HG02759 (cell line): Measurements from ENCODE around the gene CREBBP.

Experiments used
- ATAC-seq: cut with Tn5 transposase; IDR thresholded peaks from one replicate; pipeline ENCODE4 v1.9.1; 2021; ENCODE audit warnings: mild to moderate bottlenecking, moderate library complexity; ENCODE audit not compliant: unreplicated experiment

The CREBBP gene

DNA sequence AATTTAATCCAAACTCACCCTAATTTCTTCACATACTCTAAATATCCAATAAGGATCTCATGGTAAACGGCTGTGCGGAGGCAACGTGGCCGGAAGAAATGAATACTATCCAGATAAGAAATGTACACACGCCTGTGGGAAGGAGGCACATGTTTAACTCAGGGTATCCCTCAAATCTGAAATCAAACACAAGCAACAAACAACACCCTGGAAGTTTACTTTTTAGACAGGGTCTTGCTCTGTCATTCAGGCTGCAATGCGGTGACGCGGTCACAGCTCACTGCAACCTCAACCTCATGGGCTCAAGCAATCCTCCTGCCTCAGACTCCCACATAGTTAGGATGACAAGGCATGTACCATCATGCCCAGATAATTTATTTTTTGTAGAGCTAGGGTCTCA, 142.0 kb downstream of the CREBBP start:
- ATAC-seq: no peak

DNA sequence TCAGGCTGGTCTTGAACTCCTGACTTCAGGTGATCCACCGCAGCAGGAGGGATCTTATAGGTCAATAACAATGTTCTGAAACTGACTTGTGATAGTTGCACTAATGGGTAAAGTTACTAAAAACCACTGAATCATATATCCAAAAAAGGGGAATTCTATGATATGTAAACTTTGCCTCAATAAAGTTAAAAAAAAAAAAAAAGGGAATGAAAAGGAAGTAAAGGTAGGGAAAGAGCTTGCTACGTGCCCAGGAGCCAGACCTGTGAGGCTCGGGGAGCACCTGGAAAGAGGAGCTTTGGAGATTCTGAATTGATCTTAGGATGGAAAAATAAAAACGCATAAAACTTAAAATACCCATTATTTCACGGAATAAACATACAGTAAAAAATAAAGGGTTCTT, 142.4 kb downstream of the CREBBP start:
- ATAC-seq: no peak

DNA sequence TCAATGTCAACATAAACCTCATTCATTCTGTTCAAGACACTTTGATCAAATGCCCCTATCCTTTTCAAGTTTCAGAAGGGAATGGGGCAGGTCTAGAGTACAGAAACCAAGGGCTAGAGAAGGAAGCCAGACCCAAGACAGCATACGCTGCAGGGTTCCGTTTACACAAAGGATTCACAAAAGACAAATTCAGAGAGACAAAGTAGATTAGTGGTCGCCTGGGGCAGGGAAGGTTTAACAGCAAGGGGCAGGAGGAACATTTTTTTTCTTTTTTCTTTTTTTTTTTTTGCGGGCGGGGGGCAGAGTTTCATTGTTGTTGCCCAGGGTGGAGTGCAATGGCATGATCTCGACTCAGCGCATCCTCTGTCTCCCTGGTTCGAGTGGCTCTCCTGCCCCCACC, 143.3 kb downstream of the CREBBP start:
- ATAC-seq: no peak

DNA sequence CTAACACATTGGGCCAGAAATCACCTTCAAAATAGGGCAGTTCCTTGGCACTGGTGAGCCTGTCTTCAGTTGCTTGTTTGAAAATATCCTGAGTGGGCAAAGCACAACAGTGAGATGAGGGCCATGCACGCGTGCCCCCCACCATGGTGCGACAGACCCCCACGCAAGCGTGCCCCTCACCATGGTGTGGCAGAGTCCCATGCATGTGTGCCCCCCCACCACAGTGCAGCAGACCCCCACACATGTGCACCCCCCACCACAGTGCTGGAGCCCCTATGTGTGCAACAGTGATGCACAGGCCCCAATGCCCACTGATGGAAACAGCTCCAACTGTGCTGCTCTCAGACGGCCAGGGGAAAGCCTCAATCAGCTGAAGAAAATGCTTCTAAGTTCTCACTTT, 144.4 kb downstream of the CREBBP start:
- ATAC-seq: no peak

DNA sequence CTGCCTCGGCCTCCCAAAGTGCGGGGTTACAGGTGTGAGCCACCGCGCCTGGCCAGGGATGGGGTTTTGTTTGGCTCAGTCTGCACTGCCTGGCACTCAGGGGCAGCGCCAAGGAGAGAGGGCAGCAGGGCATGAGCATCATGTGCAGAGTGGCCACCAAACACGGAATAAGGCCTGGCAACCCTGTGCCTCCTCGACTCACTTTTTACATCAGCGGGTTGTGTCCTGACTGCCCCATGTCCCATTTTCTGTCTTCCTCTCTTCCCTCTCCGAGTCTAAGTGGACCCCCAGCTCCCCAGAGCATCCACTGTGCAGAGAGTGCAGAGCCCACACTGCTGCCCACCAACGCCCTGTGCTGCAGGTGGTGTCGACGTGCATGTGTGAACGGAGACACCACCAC, 145.0 kb downstream of the CREBBP start:
- no peak for ATAC-seq

DNA sequence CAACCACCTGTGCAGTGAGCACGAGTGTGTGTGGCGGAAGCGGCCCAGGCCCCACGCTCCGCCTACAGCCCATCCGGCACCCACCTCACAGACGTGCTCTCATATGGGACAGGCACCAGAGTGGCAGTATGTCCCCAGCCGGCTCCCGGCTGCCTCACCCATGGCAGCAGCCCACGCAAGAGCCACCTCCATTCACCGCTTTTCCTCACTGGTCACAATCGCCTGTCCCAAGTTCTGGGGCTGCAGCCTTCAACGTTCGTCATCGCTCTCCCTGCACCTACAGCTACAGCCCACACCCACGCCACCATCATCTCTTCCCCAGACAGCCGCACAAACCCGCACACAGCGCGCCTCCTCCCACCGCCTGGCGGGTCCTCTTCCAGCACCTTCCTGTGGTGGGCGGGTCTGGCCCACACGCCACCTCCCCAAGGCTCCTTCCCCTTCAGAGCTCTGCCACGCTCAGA, 145.7 kb downstream of the CREBBP start:
- ATAC-seq: no peak

DNA sequence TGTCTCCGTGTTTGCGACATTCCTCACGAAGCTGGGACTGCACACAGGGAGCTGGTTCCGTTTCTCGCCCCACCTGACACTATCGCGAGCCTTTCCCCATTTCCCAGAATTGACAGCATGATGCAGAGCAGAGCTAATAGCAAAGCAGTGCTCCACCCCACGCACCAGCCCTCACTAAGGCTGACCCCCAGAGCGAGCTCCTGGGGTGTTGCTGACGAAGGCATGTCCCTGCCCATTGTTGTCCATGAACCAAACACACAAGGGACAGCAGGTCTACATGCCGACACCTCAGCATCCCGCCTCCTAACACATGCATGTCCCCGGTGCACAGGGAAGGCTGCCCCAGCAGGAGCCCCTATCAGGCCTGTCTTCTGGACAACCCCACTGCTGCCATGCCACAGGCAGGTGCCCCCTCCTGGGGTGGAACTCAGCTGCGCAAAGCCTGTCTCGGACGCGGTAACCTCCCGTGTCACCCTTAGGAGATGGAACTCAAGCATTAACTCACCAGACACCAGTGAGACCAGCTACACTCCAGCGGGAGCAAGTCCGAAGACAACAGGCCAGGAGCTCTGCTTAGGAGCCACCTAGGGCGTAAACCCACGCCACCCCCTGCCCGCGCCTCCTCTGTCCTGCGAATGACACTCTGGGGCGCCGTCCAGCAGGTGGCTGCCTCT, 146.3 kb downstream of the CREBBP start:
- no peak for ATAC-seq

DNA sequence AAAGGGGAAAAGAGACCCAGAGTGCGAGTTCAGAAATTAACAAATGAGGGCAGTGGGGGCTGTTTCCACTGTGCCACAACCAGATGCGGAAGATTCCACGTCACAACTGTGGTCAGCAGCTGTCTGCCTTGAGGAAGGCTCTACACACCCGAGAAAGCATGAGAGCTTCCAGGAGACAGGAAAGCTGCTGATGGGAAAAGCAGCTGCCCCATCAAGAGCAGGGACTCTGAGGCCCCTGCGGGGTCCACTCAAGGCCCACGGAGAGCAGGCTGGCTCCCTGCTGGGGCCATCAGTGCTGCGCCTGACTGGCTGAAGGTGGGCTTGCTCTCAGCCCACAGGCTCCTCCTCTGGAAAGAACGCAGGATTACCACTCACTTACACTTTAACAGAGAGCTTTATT, 148.3 kb downstream of the CREBBP start:
- ATAC-seq: no peak

DNA sequence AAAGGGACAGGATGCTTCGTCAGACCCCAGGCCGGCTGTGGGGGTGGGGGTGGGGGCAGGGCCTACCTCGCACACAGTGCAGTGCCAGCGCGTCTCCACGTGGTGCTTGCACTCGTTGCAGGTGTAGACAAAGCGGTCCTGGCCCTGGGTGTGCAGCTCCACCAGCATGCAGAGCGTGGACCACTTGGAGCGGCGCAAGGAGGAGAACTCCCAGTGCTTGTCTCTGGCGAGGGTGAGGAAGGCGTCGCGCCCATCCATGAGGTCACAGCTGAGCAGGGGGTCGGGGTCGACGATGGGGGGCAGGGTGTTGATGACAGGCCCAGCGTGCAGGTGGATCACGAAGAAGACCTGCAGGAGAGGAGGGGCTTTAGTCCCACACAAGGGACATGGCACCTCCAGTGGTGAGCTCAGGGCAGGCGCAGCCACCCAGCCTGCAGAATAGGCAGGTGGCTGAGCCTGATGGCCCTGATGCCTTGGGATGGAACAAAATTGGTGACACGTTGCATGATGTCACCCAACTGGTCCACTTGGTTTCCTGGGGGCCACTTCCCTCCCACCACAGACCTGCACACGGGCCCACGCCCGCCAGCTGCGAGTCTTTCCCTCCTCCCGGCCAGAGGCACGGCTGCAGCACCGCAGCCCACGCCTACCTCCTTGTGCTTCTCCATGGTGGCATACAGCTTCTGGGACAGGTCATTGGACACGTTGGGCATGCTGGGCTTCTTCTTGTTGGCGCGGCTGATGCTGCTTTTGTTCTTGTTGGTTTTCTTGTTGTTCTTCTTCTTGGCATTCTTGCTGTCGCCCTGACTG, 149.2 kb downstream of the CREBBP start:
- ATAC-seq: no peak

DNA sequence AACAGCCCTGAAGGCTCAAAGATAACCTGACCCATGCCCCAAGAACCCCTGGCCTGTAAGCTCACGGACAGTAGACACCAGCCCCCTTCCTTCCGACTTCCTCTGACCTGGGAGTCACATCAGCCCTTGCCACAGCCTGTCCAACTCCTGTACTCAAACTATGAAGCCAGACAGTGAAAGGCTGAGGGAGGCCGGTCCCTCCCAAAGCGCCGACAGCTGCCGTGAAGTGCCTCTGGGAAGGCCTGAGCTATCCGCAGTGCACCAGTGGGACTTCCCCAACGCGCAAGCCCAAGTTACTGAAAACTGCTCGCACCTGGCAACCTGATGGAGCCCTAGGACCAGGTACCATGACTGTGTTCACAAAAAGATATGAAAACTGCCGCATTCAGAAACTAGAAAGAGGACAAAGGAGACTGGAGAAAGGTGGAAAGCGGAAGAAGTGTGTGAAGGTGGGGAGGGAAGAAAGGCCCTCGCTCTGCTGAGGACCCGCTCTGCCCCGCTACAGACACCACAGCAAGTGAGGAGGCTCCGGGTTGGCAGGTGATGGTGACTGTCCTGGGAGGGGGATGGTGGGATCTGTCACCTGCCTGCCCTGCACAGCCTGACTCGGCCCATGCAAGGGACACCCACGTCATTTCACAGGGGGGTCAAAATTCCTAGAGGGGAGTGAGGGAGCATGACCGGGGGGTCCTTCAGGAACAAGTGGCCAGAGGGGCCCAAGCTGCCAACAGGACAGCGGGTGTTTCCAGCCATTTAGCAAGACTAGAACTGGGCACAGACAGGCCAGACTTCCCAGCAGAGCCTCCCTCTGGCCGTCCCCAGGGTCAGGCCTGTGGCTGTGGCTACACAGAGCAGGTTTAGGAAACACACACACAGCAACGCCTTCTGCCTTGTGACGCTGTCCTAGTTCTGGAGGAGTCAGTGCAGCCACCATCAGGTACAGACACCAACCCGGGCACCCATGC, 150.1 kb downstream of the CREBBP start:
- ATAC-seq: no peak

DNA sequence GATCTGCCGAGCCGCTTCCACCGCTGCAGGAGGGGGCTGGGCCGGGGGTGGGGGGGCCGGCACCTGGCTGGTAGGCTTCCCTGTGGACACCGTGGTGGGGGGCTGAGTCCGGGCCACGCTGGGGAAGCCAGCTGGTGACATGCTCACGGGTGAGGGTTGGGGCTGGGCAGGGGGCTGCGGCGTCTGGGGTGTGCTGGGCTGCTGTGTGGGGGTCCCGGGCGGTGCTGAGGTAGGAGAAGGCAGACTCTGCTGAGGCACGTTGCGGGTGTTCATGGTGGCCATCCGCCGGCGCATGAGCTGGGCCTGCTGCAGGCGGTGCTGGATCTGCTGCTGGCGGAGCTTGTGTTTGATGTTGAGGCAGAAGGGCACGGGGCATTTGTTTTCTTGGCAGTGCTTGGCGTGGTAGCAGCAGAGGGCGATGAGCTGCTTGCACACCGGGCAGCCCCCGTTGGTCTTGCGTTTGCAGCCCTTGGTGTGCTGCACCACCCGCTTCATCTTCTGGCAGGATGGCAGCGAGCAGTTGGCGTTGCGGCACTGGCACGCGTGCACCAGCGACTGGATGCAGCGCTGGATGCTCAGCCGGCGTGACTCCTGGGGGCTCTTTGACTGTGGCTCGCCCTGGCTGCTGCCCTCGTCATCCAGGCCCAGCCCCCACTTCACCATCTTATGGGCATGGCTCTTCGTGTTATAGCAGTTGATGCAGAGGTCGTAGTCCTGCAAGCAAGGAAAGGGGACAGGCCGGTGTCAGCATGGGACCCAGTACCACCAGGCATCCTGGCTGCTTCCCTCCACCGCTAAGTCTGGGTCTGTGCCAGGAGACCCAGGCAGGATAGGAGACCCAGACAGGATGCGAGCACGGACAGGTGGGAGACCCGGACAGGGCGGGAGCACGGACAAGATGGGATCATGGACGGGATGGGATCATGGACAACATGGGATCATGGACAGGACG, 151.1 kb downstream of the CREBBP start:
- ATAC-seq: no peak

DNA sequence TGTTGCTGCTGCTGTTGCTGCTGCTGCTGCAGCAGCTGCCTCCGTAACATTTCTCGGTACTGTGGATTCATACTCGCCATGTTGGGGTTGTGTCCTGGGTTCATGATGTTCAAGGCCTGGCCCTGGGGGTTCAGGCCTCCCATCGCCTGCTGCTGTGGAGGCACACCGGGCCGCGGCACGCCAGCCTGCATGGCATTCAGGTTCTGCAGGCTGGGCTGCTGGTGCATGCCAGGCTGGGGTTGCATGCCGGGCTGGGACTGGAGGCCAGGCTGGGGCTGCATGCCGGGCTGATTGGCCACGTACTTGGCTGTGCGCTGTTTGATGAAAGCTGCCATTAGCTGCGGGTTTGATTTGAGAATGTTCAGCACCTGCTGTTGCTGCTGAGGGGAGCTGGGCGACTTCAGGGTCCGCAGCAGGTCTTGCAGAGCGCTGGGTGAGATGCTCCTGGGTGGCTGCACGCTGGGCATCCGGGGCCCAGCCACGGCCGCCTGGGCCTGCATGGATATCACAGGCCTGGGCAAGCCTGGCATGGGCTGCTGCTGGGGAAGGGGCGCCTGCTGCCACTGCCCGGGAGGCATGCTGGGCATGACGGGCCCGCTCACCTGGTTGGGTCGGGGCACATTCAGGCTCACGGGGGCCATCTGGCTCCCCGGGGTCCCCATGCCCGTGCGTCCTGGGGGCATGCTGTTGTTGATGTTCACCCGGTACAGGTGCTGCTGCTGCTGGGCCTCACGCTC, 151.9 kb downstream of the CREBBP start:
- ATAC-seq: no peak

DNA sequence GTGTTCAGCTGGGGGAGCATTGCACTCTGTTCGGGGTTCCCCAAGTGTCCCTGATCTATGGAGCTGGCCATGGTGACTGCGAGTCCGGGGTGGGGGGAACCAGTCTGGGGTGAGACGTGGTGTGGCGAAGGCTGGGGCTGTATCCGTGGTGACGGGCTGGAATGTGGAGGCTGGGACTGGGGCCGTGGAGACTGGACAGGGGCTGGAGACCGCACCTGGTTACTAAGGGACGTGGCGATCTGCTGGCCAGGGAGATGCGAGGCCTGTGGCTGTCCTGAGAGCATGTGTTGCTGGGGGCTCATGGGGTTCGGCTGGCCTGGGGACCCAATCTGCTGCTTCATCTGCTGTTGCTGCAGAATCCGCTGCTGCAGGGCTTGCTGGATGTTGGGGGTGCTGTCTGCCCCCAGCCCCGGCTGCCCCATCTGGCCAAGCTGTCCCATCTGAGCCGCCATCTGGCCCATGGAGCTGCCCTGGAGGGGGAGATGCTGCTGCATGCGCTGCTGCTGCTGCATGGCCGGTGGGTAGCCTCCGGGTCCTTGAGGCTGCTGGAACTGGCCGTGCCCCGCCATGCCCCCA, 152.6 kb downstream of the CREBBP start:
- ATAC-seq: no peak

DNA sequence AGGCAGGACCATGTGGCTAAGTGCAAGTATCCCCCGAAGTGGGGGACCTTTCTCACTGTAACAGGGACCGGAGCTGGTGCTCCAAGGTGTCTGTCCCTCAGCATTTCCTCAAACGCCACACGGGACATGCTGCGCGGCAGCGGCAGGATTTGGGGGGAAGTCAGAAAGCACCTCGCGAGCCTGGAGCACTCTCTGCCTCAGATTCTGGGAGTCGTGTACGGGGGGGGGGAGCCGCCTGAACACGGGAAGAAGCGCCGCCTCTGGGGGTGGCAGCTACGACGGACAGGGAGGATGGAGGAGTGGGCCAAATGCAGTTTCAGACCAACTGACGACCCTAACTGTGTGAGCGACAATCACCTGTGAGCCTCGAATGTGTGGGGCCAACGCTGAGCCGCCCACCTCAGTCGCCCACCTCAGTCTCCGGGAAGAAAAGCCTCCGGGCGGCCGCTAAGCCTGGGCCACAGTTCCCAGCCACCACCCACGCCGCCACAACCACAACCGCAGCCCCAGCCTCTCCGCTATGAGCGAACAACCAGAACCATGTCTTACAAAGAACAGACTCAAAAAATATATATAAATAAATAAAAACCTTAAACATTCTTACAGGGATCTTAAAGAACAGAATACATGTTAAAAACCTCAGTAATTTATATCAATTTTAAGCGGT, 154.4 kb downstream of the CREBBP start:
- no peak for ATAC-seq

DNA sequence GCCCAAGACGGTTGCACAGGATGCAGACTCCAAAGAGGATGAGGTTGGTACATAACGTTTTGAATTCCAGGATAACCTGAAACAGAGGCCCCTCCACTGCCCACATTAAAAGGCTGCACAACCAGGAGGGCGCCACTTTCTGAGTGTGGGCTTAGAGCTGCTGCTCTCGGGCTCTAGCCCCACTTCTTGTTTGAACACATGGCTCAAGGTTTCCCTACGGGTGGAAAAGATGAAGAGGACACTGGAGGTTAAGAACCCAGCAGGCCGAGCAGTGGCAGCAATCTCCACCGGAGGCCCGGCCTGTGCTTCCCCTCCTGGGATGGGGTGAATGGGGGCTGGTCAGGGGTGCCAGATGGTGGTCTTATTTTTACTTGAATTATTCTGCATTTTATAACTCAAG, 155.2 kb downstream of the CREBBP start:
- no peak for ATAC-seq

DNA sequence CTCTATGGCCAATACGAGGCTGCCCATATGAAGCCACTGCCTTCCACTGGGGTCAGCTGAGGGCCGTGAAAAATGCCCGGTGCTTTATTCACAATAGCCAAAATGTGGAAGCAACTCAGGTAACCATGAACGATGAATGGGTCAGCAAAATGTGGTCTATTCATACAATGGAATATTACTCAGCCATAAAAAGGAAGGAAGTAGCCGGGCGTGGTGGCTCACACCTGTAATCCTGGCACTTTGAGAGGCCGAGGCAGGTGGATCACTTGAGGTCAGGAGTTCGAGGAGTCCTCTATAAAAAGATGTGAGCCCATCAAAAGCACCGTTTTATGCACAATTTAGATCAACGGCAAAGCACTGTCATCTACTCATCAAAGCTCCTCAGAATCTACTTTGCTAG, 158.0 kb downstream of the CREBBP start:
- no peak for ATAC-seq

DNA sequence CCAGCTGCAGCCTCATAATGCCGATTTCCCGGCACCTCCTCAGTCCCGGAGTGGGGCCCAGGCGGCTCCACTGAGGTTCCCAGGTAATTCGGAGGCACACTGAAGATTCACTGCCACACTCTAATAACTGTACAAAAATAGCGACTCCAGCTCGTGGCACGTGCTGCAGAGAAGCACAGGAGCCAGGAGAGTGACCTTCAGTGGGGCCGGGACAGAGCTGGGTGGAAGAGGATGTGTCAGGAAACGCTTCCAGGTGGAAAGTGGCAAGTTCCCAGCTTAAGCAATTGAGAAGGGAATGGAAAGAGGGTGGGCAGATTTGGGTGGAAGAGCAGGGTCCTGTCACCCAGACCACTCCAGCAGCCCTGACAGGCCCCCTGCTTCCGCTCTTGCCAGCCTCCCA, 160.1 kb downstream of the CREBBP start:
- ATAC-seq: no peak

DNA sequence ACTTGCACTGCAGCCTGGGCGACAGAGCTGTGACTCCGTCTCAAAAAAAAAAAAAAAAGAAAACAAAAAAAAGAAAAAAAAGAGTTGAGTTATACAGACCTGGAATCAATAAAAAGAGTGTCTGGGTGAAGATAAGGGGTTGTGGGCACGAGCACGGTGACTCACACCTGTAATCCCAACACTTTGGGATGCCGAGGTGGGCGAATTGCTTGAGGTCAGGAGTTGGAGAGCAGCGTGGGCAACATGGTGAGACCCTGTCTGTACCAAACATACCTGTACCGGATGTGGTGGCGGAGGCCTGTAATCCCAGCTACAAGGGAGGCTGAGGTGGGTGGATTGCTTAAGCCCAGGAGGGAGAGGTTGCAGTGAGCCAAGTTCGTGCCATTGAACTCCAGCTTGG, 161.9 kb downstream of the CREBBP start:
- no peak for ATAC-seq

DNA sequence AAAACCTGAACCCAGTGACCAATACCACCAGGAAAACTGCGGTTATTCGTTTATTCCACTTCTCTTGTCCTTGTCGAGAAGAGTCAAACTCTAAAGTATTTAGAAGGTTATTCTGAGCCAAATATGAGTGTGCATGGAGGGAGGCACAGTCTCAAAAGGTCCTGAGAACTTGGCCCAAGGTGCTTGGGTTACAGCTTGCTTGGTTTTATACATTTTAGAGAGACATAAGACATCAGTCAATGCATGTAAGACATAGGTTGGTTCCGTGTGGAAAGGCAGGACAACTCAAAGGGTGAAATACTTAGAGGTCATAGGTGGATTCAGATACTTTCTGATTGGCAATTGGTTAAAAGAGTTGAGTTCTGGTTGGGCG, 162.5 kb downstream of the CREBBP start:
- ATAC-seq: no peak
